Left ventricle myocardium inferior (tissue), 1 donor: Measurements from ENCODE around the gene PPP1R13B. TPM values are rescaled to one million over a fixed set of nuclear protein-coding genes. Genes with fewer than 3 reads are reported as not detected.
A peak's percentile ranks its signal among the peaks of the same experiment; 100 is the strongest.

ENCODE experiments used
- DNase-seq: peaks from one replicate; pipeline ENCODE4 v3.0.0-alpha.2; 2020
- H3K27ac ChIP-seq: fragments of 200-600 bp; replicated peaks from 2 replicates; pipeline ENCODE4 v1.8.0; 2021
- H3K27me3 ChIP-seq: fragments of 200-600 bp; 2 replicates; pipeline ENCODE4 v1.8.0; 2021; ENCODE audit warnings: low read depth
- H3K36me3 ChIP-seq: fragments of 200-600 bp; 2 replicates; pipeline ENCODE4 v1.8.0; 2021
- H3K4me1 ChIP-seq: fragments of 200-600 bp; 2 replicates; pipeline ENCODE4 v1.8.0; 2021
- H3K4me3 ChIP-seq: fragments of 200-600 bp; 2 replicates; pipeline ENCODE4 v1.8.0; 2021; ENCODE audit warnings: mild to moderate bottlenecking, moderate library complexity
- H3K9me3 ChIP-seq: fragments of 200-600 bp; replicated peaks from 2 replicates; pipeline ENCODE4 v1.8.0; 2021
- intact Hi-C: fragments of 100-400 bp; cut with micrococcal nuclease; formaldehyde crosslinking; loops from one replicate; pipeline ENCODE4 v1.11.0; 2022
- total RNA-seq: library from RNA; stranded (reverse); fragmentation: NEBNext Ultra II Directional; extraction: Animal tissue kit (Norgen Biotek cat#: 25700); gene quantifications from one replicate; pipeline ENCODE4 v1.2.1, GENCODE V29; 2021
- TF ChIP-seq, protein P1 (sequence below): fragments of 200-600 bp; IDR thresholded peaks from 2 replicates; pipeline ENCODE4 v1.8.0; 2021; ENCODE audit warnings: antibody characterized with exemption, mild to moderate bottlenecking, borderline replicate concordance
- donor health status: DM: no; HTN: yes; CAD: no; lungs with severe emphysema.

PPP1R13B gene
- total RNA-seq, 1 donor from 2014 or later = 104 TPM

DNA sequence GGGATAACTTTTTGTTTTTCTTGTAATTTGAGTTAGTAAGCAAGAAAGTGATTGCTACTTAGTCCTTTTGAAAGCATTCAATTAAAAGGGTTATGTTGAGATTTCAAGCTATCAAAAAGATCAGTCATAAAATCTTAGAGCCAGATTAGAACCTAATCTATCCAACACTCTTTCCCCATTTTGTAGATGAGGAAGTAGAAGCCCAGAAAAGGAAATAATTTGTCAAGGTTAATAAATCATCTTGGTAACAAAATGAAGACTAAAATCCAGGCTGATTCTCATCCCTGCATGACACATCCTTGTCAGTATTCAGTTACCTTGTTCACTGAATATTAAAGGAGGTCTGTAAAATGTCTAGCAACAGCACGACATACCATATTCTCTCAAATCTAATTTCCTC, 26.5 kb downstream of the PPP1R13B start:
- H3K4me3 ChIP-seq = no peak overlapping the region
- no peak for DNase-seq
- no peaks in the 10 kb centered on the region for H3K9me3 ChIP-seq
- intact Hi-C loops = no loop called here
- peak overlapping the region; percentile 83 for H3K27ac ChIP-seq
- peaks cover 94% of the 10 kb centered on the region for H3K4me1 ChIP-seq
- TF ChIP-seq, protein P1, sequence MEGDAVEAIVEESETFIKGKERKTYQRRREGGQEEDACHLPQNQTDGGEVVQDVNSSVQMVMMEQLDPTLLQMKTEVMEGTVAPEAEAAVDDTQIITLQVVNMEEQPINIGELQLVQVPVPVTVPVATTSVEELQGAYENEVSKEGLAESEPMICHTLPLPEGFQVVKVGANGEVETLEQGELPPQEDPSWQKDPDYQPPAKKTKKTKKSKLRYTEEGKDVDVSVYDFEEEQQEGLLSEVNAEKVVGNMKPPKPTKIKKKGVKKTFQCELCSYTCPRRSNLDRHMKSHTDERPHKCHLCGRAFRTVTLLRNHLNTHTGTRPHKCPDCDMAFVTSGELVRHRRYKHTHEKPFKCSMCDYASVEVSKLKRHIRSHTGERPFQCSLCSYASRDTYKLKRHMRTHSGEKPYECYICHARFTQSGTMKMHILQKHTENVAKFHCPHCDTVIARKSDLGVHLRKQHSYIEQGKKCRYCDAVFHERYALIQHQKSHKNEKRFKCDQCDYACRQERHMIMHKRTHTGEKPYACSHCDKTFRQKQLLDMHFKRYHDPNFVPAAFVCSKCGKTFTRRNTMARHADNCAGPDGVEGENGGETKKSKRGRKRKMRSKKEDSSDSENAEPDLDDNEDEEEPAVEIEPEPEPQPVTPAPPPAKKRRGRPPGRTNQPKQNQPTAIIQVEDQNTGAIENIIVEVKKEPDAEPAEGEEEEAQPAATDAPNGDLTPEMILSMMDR = no peak
- no peaks in the 10 kb centered on the region for H3K36me3 ChIP-seq
- no peaks in the 10 kb centered on the region for H3K27me3 ChIP-seq

DNA sequence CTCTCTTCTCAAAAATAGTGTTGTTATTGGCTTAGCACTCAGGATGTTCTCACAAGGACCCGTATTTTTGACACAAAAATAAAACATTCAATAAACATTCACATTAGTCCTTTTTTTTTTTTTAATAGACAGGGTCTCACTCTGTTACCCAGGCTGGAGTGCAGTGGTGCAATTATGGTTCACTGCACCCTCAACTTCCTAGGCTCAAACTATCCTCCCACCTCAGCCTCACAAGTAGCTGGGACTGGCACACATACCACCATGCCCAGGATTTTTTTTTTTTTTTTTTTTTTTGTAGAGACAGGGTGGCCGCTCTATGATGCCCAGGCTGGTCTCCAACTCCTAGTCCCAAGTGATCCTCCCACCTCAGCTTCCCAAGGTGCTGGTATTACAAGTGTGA, 27.0 kb downstream of the PPP1R13B start:
- Histone ChIP-seq H3K4me3 (peak overlapping the region; percentile 26), H3K27ac (peak overlapping the region; percentile 83), H3K36me3 (no peaks in the 10 kb centered on the region), H3K4me1 (peaks cover 90% of the 10 kb centered on the region), H3K9me3 (no peaks in the 10 kb centered on the region), H3K27me3 (no peaks in the 10 kb centered on the region)
- DNase-seq = no peak
- TF ChIP-seq, protein P1 = no peak
- intact Hi-C loops = no loop called here

DNA sequence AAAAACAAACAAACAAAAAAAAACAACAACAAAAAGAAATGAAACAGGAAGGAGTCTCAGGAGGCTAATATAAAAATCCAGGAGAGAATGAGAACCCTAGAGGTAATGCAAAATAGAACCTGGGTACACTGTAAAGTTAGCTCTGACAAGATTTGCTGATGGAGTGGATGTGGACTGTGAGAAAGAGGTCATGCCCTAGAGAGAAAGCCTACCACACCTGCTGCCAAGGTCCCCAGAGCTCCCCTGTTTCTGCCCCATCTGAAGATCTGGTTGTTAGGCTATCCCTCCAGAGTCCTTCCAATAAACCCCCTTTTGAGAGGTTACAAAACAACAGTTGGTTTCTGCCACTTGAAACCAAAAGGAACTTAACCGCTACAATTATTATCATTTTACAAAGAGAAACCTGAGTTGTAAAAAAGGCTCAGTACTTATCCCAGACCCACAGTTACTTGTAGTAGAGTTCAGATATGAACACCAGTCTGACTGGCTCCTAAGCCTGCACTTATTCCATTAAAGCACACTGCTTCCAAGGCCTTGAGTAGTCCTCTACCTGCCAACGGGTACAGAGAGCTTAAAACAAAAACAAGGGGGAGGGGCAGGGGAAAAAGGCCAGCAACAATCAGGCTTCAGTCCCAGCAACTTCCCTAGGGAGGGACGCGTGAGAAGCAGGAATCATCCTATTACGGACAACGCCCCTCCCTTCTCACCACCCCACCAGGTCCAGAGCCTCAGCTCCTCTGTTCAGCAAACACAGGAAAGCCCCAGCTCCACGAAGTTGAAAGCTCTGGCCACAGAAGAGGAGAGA, 27.7 kb downstream of the PPP1R13B start:
- Histone ChIP-seq H3K4me1 (peaks cover 84% of the 10 kb centered on the region), H3K27ac (peak overlapping the region; percentile 83), H3K4me3 (peak overlapping the region; percentile 26), H3K36me3 (no peaks in the 10 kb centered on the region), H3K27me3 (no peaks in the 10 kb centered on the region), H3K9me3 (no peaks in the 10 kb centered on the region)
- intact Hi-C loops = no loop called here
- DNase-seq = peak; percentile 49
- TF ChIP-seq, protein P1 = no peak

DNA sequence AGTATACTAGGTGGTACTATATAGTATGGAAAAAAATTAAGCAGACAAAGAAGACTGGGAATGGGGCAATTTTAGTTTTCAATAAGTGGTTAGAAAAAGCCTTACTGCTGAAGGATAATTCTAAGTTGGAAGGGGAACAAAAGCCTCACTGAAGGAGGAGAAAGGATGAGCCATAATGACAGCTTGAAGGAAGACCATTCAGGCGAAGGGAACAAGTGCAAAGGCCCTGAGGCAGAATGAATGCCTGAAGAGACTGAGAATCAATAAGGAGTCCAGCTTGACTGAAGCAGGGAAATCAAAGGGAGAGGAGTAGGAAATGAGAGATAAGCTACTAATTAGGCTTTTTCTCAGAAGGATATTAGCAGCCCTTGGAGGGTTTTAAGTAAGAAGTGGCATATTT, 28.5 kb downstream of the PPP1R13B start:
- Histone ChIP-seq H3K4me1 (peaks cover 77% of the 10 kb centered on the region), H3K27me3 (no peaks in the 10 kb centered on the region), H3K4me3 (no peak overlapping the region), H3K36me3 (no peaks in the 10 kb centered on the region), H3K27ac (peak overlapping the region; percentile 83), H3K9me3 (no peaks in the 10 kb centered on the region)
- intact Hi-C loops = no loop called here
- DNase-seq = no peak
- TF ChIP-seq, protein P1 = no peak

DNA sequence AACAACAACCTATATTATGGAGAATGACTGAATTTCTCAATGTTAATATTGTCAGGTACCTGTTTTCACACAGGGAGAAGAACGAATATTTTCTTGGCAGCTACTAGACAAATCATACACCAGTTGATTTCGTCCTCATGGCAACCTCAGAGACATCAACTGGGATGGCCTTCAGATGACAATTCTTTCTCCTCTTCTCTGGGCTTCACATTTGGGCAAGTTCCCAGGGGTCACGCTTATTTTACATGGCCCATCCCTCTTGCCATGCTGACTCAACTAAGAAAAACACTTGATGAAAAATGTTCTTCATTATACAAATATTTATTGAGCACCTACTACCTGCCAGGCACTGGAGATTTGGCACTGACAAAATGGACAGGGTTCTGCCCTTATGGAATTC, 29.0 kb downstream of the PPP1R13B start:
- no peaks in the 10 kb centered on the region for H3K27me3 ChIP-seq
- intact Hi-C loops = no loop called here
- peaks cover 73% of the 10 kb centered on the region for H3K4me1 ChIP-seq
- DNase-seq = no peak
- TF ChIP-seq, protein P1 = no peak
- H3K9me3 ChIP-seq = no peaks in the 10 kb centered on the region
- H3K4me3 ChIP-seq = no peak overlapping the region
- no peaks in the 10 kb centered on the region for H3K36me3 ChIP-seq
- H3K27ac ChIP-seq = peak overlapping the region; percentile 83
